Inferior parietal cortex (tissue), 1 donor: Measurements from ENCODE around the gene KNDC1.
"Not testable (repeated sequence)": the region's sequence is repeated elsewhere in the genome, so short reads cannot be mapped to it uniquely, and the experiment has no call there.

Source experiments
- DNase-seq: peaks from one replicate; pipeline ENCODE4 v3.0.0-alpha.2; 2016; ENCODE audit errors: extremely low spot score

KNDC1 gene

GRCh38 chr10:133159950-133160825, at the start of gene KNDC1:
Gene KNDC1, plus strand, starts transcription at chr10:133160219. Its CDS starts 249 bp downstream, at chr10:133160468.
- DNase-seq: no peak

- DNase-seq: no peak
Measured at GRCh38 chr10:133110609-133111275, 49.3 kb upstream of the KNDC1 start.

GRCh38 chr10:133111640-133112039, 48.4 kb upstream of the KNDC1 start:
- DNase-seq: not testable (repeated sequence)

DNA sequence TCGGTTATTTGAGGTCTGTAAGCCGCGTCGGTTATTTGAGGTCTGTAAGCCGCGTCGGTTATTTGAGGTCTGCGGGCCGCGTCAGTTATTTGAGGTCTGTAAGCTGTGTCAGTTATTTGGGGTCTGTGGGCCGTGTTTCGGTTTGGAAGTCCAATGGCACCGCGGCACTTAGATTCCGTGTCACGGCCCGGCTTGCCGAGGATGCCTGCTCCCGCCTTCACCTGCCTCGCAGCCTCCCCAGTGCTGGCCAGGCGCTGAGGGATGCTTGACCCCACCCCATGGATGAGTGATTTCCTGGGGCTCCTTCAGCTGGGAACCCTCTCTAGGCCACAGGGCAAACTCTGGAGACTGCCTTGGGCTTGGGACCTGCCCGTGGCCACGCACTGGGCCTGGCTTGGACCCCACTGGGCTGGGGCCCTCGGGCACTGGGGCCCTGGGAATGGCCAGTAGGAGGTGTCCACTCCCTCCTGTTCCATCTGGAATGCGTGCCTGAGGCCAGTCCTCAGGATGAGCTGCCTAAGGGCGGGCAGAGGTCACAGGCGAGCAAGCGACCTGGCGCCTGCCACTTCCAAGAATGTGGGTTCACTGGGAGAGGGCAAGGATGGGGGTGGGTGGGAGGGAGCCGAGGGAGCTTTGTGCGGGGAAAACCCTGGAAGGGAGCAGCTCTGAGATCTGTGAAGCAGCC, 46.7 kb upstream of the KNDC1 start:
- DNase-seq: no peak

DNA sequence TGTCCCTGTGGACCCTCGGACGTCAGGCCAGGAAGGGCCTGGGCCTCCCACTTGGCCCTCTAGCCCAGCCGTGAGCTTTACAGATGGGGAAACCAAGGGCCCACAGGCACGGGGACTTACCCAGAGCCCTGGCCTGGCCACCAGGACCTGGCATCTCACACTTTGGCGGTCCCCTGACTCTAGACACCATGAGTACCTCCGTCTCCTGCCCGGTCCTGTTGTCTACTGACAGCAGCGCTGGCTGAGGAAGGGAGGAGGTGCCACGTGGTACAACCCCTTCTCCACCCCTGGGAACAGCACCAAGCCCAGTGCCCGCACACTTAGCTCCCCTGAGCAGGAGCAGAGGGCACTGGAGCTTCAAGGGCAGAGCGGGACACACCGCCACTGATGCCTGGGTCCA, 46.2 kb upstream of the KNDC1 start:
- no peak for DNase-seq

DNA sequence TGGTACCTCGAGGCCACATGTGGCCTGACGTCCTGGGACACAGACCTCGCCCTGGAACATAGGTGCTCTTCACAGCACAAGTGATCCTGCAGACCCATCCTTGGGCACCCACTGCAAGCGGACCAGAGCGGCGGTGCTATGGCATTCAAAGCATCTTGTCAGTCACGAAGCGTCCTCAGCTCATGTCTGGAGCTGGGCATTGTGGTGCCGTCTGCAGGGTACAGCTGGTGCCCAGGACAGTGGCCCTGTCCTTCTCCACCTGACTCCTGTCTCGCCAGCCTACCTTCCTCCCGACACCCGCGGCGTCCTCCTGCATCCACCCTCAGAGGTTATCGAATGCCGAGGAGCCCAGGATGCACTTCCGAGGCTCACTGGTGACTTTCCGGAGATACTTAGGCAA, 45.8 kb upstream of the KNDC1 start:
- no peak for DNase-seq

GRCh38 chr10:133114726-133115452, 45.1 kb upstream of the KNDC1 start:
- DNase-seq: no peak

GRCh38 chr10:133115453-133115842, 44.6 kb upstream of the KNDC1 start:
- DNase-seq: no peak

DNA sequence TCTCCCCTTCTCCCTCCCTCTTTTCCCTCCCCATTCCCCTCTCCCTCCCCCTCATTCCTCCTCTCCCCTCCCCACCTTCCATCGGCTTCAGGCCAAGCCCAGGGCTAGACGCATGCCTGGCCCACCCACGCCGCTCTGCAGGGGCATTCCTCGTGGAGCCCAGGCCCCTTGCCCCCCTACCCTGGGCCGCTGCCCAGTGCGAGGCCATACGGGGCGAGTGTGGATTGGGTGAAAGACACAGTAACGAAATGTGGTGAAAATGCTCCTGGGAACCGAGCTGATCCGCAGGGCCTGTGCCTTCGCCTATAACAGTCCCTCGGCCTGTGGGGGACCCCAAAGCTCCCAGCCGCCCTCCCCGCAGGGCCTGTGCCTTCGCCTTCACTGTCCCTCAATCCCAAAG, 44.0 kb upstream of the KNDC1 start:
- DNase-seq: no peak

GRCh38 chr10:133116455-133116854, 43.6 kb upstream of the KNDC1 start:
- DNase-seq: no peak

GRCh38 chr10:133117036-133117687, 42.9 kb upstream of the KNDC1 start:
- no peak for DNase-seq

GRCh38 chr10:133117688-133118071, 42.3 kb upstream of the KNDC1 start:
- no peak for DNase-seq

DNA sequence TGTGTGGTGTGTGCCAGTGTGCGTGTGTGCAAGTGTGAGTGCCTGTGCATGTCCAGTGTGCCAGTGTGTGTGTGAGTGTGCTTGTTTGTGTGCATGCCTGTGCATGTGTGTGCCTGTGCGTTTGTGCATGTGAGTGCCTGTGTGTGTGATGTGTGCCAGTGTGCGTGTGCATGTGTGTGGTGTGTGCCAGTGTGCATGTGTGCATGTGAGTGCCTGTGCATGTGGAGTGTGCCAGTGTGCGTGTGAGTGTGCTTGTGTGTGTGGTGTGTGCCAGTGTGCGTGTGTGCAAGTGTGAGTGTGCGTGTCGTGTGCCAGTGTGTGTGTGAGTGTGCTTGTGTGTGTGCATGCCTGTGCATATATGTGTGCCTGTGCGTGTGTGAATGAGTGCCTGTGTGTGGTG, 38.5 kb upstream of the KNDC1 start:
- DNase-seq: no peak

DNA sequence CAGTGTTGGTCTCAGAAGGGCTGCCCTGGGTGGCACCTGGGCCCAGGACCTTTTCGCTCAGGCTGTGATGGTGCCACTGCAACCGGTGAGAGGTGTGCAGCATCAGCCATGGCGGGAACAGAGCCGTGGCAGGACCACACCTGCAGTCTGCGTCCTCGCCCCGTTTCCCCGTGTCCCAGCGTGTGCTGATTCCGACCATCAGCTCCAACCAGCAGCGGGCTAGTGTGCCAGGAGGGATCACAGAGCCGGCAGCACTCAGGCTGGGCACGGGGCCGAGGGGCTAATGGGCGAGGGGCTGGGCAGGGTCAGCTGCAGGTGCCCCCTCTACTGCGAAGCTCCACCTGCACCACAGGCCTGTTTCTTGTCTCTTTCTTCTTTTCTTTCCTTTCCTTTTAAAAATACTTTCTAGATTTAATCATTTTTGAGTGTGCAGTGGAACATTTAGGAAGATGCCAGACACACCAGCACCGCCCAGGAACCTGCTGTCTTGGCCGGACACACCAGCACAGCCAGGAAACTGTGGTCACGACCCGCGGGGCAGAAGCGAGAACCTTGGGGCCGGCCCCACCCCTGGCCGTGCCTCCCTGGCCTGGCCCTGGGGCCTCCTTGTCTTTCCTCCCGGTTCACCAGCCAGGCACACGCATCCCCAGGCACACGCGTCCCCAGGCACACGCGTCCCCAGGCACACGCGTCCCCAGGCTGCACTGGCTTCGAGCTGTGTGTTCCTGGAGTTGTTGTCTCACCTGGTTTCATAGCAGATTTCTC, 37.7 kb upstream of the KNDC1 start:
- no peak for DNase-seq

GRCh38 chr10:133123050-133123745, 36.8 kb upstream of the KNDC1 start:
- DNase-seq: peak; percentile 7

DNA sequence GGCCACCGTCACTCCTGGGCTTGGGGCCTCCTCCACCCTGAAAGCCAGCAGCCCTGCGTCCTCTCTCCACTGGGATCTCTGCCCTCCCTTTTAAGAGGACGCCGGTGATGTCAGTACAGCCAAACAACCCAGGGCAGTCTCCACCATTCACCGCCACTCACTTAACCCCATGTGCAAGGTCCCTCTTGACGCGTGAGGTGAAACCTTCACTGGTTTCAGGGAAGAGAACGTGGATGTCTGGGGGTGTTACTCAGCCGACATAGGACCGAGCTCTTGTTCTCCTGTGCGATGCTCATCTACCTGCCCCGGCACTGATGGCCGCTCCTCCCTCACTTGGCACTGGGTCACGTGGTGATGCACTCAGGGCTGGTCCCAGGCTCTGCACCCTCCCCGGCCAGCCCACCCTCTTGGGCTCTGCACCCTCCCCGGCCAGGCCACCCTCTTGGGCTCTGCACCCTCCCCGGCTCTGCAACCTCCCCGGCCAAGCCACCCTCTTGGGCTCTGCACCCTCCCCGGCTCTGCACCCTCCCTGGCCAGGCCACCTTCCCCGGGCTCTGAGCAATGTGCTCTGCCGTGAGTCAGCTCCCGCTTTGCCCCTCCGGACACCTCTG, 36.2 kb upstream of the KNDC1 start:
- DNase-seq: no peak

GRCh38 chr10:133124357-133125211, 35.4 kb upstream of the KNDC1 start:
- no peak for DNase-seq

DNA sequence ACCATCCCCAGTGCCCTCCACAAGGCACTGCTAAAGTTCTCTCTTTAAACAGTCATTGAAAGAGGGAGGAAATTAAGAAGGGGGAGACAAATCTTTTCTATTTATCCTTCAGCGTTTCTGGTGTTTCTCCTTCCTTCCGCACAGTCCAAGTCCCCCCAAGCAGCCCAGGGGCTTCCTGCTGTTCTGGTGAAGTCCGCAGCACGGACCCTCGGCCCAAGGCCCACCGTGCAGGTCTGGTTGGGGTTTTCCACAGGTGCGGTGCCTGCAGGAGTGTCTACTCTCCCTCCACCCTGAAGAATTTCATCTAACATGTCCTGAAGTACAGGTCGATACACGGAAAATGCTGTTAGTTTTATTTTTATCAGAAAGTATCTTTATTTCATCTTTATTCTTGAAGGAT, 34.1 kb upstream of the KNDC1 start:
- no peak for DNase-seq
